HL-60 (cell line): ENCODE measurements around the gene TTC22.

Experiments
- DNase-seq, 2 experiments: peaks; one replicate each; pipeline ENCODE4 v3.0.0-alpha.2; 2010 to 2020; ENCODE audit warnings: low read depth in 1 of 2, low spot score in 1 of 2
- H3K27ac ChIP-seq: fragments of 250-450 bp; sonication (Bioruptor Pico); replicated peaks from 2 replicates; pipeline ENCODE4 v1.5.1; 2020; ENCODE audit warnings: mild to moderate bottlenecking, moderate library complexity
- H3K27me3 ChIP-seq: fragments of 250-450 bp; sonication (Bioruptor Pico); 2 replicates; pipeline ENCODE4 v1.5.1; 2021; ENCODE audit warnings: mild to moderate bottlenecking, moderate library complexity; ENCODE audit not compliant: insufficient read depth, poor library complexity, severe bottlenecking
- H3K4me3 ChIP-seq: replicated peaks from 2 replicates; pipeline ENCODE4 v1.5.1; 2011; ENCODE audit warnings: mild to moderate bottlenecking, control low read depth, low read length; ENCODE audit not compliant: insufficient read depth
- CTCF ChIP-seq: IDR thresholded peaks from one replicate; pipeline ENCODE4 v1.5.1; 2011; ENCODE audit warnings: low read length, control low read depth, inconsistent platforms; ENCODE audit not compliant: insufficient read depth
- GABPA ChIP-seq: IDR thresholded peaks from 2 replicates; pipeline ENCODE4 v1.6.1; 2012; ENCODE audit warnings: low read depth
- POLR2AphosphoS5 ChIP-seq: IDR thresholded peaks from 2 replicates; pipeline ENCODE4 v1.6.1; 2012; ENCODE audit warnings: low read depth
- REST ChIP-seq: IDR thresholded peaks from 2 replicates; pipeline ENCODE4 v1.6.1; 2012; ENCODE audit warnings: low read depth; ENCODE audit not compliant: insufficient replicate concordance
- SPI1 ChIP-seq: IDR thresholded peaks from 2 replicates; pipeline ENCODE4 v1.6.1; 2012; ENCODE audit warnings: low read depth, mild to moderate bottlenecking, borderline replicate concordance

TTC22 gene

GRCh38 chr1:54826226-54826816 is 25.2 kb upstream of the TTC22 start:
- DNase-seq, result no peak

GRCh38 chr1:54825696-54826095 is 24.6 kb upstream of the TTC22 start:
- no peak overlapping the region for H3K27ac ChIP-seq
- DNase-seq, result no peak
- TF ChIP-seq GABPA (no peak), SPI1 (no peak), POLR2AphosphoS5 (no peak), REST (no peak), CTCF (no peak)
- H3K27me3 ChIP-seq, result no peaks in the 10 kb centered on the region
- no peak overlapping the region for H3K4me3 ChIP-seq

More at GRCh38 chr1:54826226-54826816, 25.2 kb upstream of the TTC22 start:
- no peak for TF ChIP-seq REST
- no peak for TF ChIP-seq SPI1
- no peak for TF ChIP-seq GABPA
- no peak for TF ChIP-seq CTCF
- no peak for TF ChIP-seq POLR2AphosphoS5
- Histone ChIP-seq H3K4me3 (no peak overlapping the region), H3K27ac (no peak overlapping the region), H3K27me3 (no peaks in the 10 kb centered on the region)

- H3K4me3 ChIP-seq, result no peak overlapping the region
- no peaks in the 10 kb centered on the region for H3K27me3 ChIP-seq
- DNase-seq, result no peak
- no peak for TF ChIP-seq POLR2AphosphoS5
- no peak for TF ChIP-seq CTCF
- no peak for TF ChIP-seq SPI1
- no peak for TF ChIP-seq GABPA
- TF ChIP-seq REST, result no peak
- H3K27ac ChIP-seq, result no peak overlapping the region
Observed at GRCh38 chr1:54823670-54824069, 22.5 kb upstream of the TTC22 start.
